GM23338 (cell line): ENCODE data around the gene TRIM56. TPM values are rescaled to one million over a fixed set of nuclear protein-coding genes. Genes with fewer than 3 reads are reported as not detected.

Source experiments
- ATAC-seq: fragments of 200-7000 bp; cut with Tn5 transposase; 3 replicates; pipeline ENCODE4 v1.9.1; 2020
- DNase-seq: peaks from one replicate; pipeline ENCODE4 v3.0.0-alpha.2; 2015; ENCODE audit warnings: low spot score
- H2AFZ ChIP-seq: fragments of 200-600 bp; sonication (generic); 2 replicates; pipeline ENCODE4 v1.8.0; 2016; ENCODE audit warnings: antibody characterized with exemption, mild to moderate bottlenecking, moderate library complexity
- H3F3A ChIP-seq: fragments of 200-600 bp; sonication (generic); replicated peaks from 2 replicates; pipeline ENCODE4 v1.8.0; 2017; ENCODE audit warnings: antibody characterized with exemption, mixed run types, low read depth
- H3K27ac ChIP-seq: fragments of 200-600 bp; sonication (generic); 2 replicates; pipeline ENCODE4 v1.6.1; 2016; ENCODE audit warnings: low read depth
- H3K27me3 ChIP-seq: fragments of 200-600 bp; sonication (generic); 2 replicates; pipeline ENCODE4 v1.8.0; 2016; ENCODE audit warnings: mild to moderate bottlenecking, mixed run types, moderate library complexity; ENCODE audit not compliant: insufficient read depth
- H3K36me3 ChIP-seq: fragments of 200-600 bp; sonication (generic); 2 replicates; pipeline ENCODE4 v1.8.0; 2016; ENCODE audit warnings: mild to moderate bottlenecking; ENCODE audit not compliant: insufficient read depth
- H3K4me1 ChIP-seq: fragments of 200-600 bp; sonication (generic); 2 replicates; pipeline ENCODE4 v1.8.0; 2016; ENCODE audit warnings: mild to moderate bottlenecking, moderate library complexity; ENCODE audit not compliant: insufficient read depth
- H3K4me2 ChIP-seq: fragments of 200-600 bp; sonication (generic); 2 replicates; pipeline ENCODE4 v1.7.1; 2017; ENCODE audit warnings: mixed run types
- H3K4me3 ChIP-seq: fragments of 200-600 bp; sonication (generic); 2 replicates; pipeline ENCODE4 v1.6.1; 2016; ENCODE audit warnings: mixed run types
- H3K79me2 ChIP-seq: fragments of 200-600 bp; sonication (generic); replicated peaks from 2 replicates; pipeline ENCODE4 v1.8.0; 2017; ENCODE audit warnings: mild to moderate bottlenecking; ENCODE audit not compliant: insufficient read depth
- H3K9me2 ChIP-seq: fragments of 200-600 bp; sonication (generic); 2 replicates; pipeline ENCODE4 v1.8.0; 2017; ENCODE audit not compliant: insufficient read depth
- H4K20me1 ChIP-seq: fragments of 200-600 bp; sonication (generic); replicated peaks from 2 replicates; pipeline ENCODE4 v1.8.0; 2017; ENCODE audit warnings: mild to moderate bottlenecking; ENCODE audit not compliant: insufficient read depth
- H3K27ac Mint-ChIP-seq: 2 replicates; pipeline ENCODE4 v1.8.0; 2020; ENCODE audit warnings: inconsistent platforms, mild to moderate bottlenecking, moderate library complexity, mixed read lengths
- H3K27me3 Mint-ChIP-seq: 3 replicates; pipeline ENCODE4 v1.8.0; 2022; ENCODE audit warnings: low read depth, mild to moderate bottlenecking, moderate library complexity, mixed read lengths, inconsistent platforms; ENCODE audit not compliant: insufficient read depth, poor library complexity
- H3K36me3 Mint-ChIP-seq: 3 replicates; pipeline ENCODE4 v1.8.0; 2021; ENCODE audit warnings: low read depth, mild to moderate bottlenecking, inconsistent platforms, moderate library complexity, mixed read lengths
- H3K4me1 Mint-ChIP-seq: 3 replicates; pipeline ENCODE4 v1.8.0; 2020; ENCODE audit warnings: mild to moderate bottlenecking, inconsistent platforms, mixed read lengths
- H3K4me3 Mint-ChIP-seq: 3 replicates; pipeline ENCODE4 v1.8.0; 2021; ENCODE audit warnings: moderate library complexity, mild to moderate bottlenecking, inconsistent platforms, mixed read lengths
- H3K9me3 Mint-ChIP-seq: 3 replicates; pipeline ENCODE4 v1.8.0; 2020; ENCODE audit warnings: moderate library complexity, mild to moderate bottlenecking, inconsistent platforms, mixed read lengths
- CREB1 ChIP-seq: fragments of 250-450 bp; sonication (Bioruptor Pico); IDR thresholded peaks from 2 replicates; pipeline ENCODE4 v1.5.0; 2020; ENCODE audit warnings: low read depth, mild to moderate bottlenecking, moderate library complexity
- CTCF ChIP-seq, 2 experiments: fragments of 200-600 bp in 1 of 2; sonication (generic) in 1 of 2; conservative IDR thresholded peaks; 2 replicates each; pipeline versions ENCODE4 v1.5.1 to v1.6.1; 2016 to 2017; ENCODE audit warnings: antibody characterized with exemption in 2 of 2, low read depth in 2 of 2, mild to moderate bottlenecking in 2 of 2, moderate library complexity in 1 of 2
- ETS1 ChIP-seq: IDR thresholded peaks from 2 replicates; pipeline ENCODE4 v1.6.1; 2016; ENCODE audit warnings: antibody characterized with exemption
- JUNB ChIP-seq: IDR thresholded peaks from one replicate; pipeline ENCODE4 v1.6.1; 2016; ENCODE audit warnings: antibody characterized with exemption; ENCODE audit not compliant: unreplicated experiment
- POLR2AphosphoS5 ChIP-seq: IDR thresholded peaks from 2 replicates; pipeline ENCODE4 v1.6.1; 2016; ENCODE audit warnings: antibody characterized with exemption, low read depth
- REST ChIP-seq: IDR thresholded peaks from one replicate; pipeline ENCODE4 v1.6.1; 2018; ENCODE audit warnings: antibody characterized with exemption; ENCODE audit not compliant: unreplicated experiment
- STAT1 ChIP-seq: IDR thresholded peaks from one replicate; pipeline ENCODE4 v1.6.1; 2016; ENCODE audit warnings: antibody characterized with exemption; ENCODE audit not compliant: unreplicated experiment
- ZNF114 ChIP-seq: fragments of 250-450 bp; sonication (Bioruptor Pico); IDR thresholded peaks from 2 replicates; pipeline ENCODE4 v1.5.0; 2020; ENCODE audit warnings: mild to moderate bottlenecking, moderate library complexity
- ZNF331 ChIP-seq: fragments of 250-450 bp; sonication (Bioruptor Pico); IDR thresholded peaks from 2 replicates; pipeline ENCODE4 v1.5.0; 2020; ENCODE audit warnings: low read depth, mild to moderate bottlenecking, moderate library complexity
- long read RNA-seq: library from polyadenylated mRNA; unstranded; transcript quantifications from one replicate; pipeline ENCODE4 v2.0.0, GENCODE V29; 2020; ENCODE audit not compliant: unreplicated experiment
- polyA plus RNA-seq: library from polyadenylated mRNA; unstranded; fragments of >200 nt; fragmentation: Nextera tagmentation; extraction: Ambion mirVana; gene quantifications from 2 replicates; pipeline ENCODE4 v1.2.1, GENCODE V29; 2016
- total RNA-seq: library from RNA; depleted of rRNA; stranded (reverse); fragments of >200 nt; shearing (Covaris generic); gene quantifications from 2 replicates; pipeline ENCODE4 v1.2.3, GENCODE V29; 2014; rRNA removed

The TRIM56 gene
- total RNA-seq = 12.9 and 15.7 TPM in 2 replicates
- 8.7 and 10.0 TPM in 2 replicates for polyA plus RNA-seq
- long read RNA-seq, full-length matches to known transcripts = 3 of 6 reads
- long read RNA-seq, partial matches to known transcripts = 0 of 6 reads
- long read RNA-seq, other reads (novel, unspliced or antisense) = 3 of 6 reads

- Histone ChIP-seq H3K4me2 (peak within 1 kb of the TSS; percentile 86), H3K27ac (peak within 1 kb of the TSS; percentile 90), H4K20me1 (no peaks in the 10 kb centered on the region), H3F3A (peaks cover 11% of the 10 kb centered on the region; the same call in 1 of the 2 replicates), H3K4me1 (peaks cover 8% of the 10 kb centered on the region), H3K79me2 (no peaks in the 10 kb centered on the region), H3K4me3 (peak within 1 kb of the TSS; percentile 91), H3K9me2 (no peaks in the 10 kb centered on the region), H3K27me3 (no peaks in the 10 kb centered on the region), H2AFZ (peak within 1 kb of the TSS; percentile 91), H3K36me3 (no peaks in the 10 kb centered on the region)
- peaks cover 13% of the 10 kb centered on the region for H3K4me1 Mint-ChIP-seq
- TF ChIP-seq POLR2AphosphoS5 = peak; percentile 44; the same call in 1 of the 2 replicates
- no peak for TF ChIP-seq ETS1
- no peak for TF ChIP-seq ZNF114 (CRISPR knock-in tag)
- TF ChIP-seq JUNB = no peak
- H3K27me3 Mint-ChIP-seq = peaks cover 8% of the 10 kb centered on the region
- DNase-seq (peak; percentile 86), ATAC-seq (peak; percentile 94)
- peak within 1 kb of the TSS; percentile 83 for H3K4me3 Mint-ChIP-seq
- peaks cover under 1% of the 10 kb centered on the region; the same call in 2 of the 3 replicates for H3K9me3 Mint-ChIP-seq
- H3K27ac Mint-ChIP-seq = peak within 1 kb of the TSS; percentile 86
- H3K36me3 Mint-ChIP-seq = peaks cover 20% of the 10 kb centered on the region
Observed at GRCh38 chr7:101085162-101085964, at the start of gene TRIM56. TRIM56 (plus strand) TSS chr7:101085481; CDS start chr7:101087313, 1,832 bp downstream.

GRCh38 chr7:101035941-101036340 is 49.3 kb upstream of the TRIM56 start:
- DNase-seq (no peak), ATAC-seq (no peak)
- no peak overlapping the region for H3K4me3 ChIP-seq
- peaks cover 4% of the 10 kb centered on the region for H3K27me3 Mint-ChIP-seq
- no peaks in the 10 kb centered on the region; the same call in 2 of the 3 replicates for H3K4me1 Mint-ChIP-seq
- no peaks in the 10 kb centered on the region for H3K36me3 Mint-ChIP-seq
- no peaks in the 10 kb centered on the region for H3K27me3 ChIP-seq
- H3K4me3 Mint-ChIP-seq = no peak overlapping the region
- H3K27ac Mint-ChIP-seq = no peak overlapping the region
- H2AFZ ChIP-seq = no peak overlapping the region
- no peaks in the 10 kb centered on the region for H3F3A ChIP-seq
- no peak overlapping the region for H3K4me2 ChIP-seq
- peaks cover 3% of the 10 kb centered on the region; the same call in 2 of the 3 replicates for H3K9me3 Mint-ChIP-seq
- H3K79me2 ChIP-seq = no peaks in the 10 kb centered on the region
- H3K27ac ChIP-seq = no peak overlapping the region
- H3K4me1 ChIP-seq = no peaks in the 10 kb centered on the region
- H4K20me1 ChIP-seq = no peaks in the 10 kb centered on the region
- H3K36me3 ChIP-seq = no peaks in the 10 kb centered on the region
- H3K9me2 ChIP-seq = no peaks in the 10 kb centered on the region; the same call in 1 of the 2 replicates
- TF ChIP-seq ZNF331 (CRISPR knock-in tag) (no peak), ETS1 (no peak), REST (no peak), CREB1 (CRISPR knock-in tag) (no peak), CTCF (conservative IDR thresholded peaks at IDR 0.05; ENCODE audit: low read depth in 2 of 2) (no peak), STAT1 (no peak)
